T-cell (primary cell): ENCODE data around the gene COBL. TPM values are rescaled to one million over a fixed set of nuclear protein-coding genes. Genes with fewer than 3 reads are reported as not detected.

Experiments used
- ATAC-seq, 4 experiments: fragments of 200-7000 bp in 3 of 4; fragments of 150-1000 bp in 1 of 4; cut with Tn5 transposase; replicated peaks in 1 of 4; 1 replicate in 3 of 4; 2 replicates in 1 of 4; pipeline ENCODE4 v1.10.0; 2021; ENCODE audit warnings: moderate library complexity in 3 of 4, mild to moderate bottlenecking in 2 of 4, moderate number of reproducible peaks in 1 of 4
- CTCF ChIA-PET, 2 donors: fragments of 300-600 bp; sonication (Branson Sonifier 250); formaldehyde crosslinking; loops; one replicate each; lab custom pipeline; 2022; ENCODE audit warnings: antibody characterized with exemption in 2 of 2; lab: Charles Lee
- POLR2A ChIA-PET, 2 donors: fragments of 300-600 bp; sonication (Branson Sonifier 250); formaldehyde crosslinking; loops; one replicate each; lab custom pipeline; 2022; ENCODE audit warnings: antibody characterized with exemption in 2 of 2; lab: Charles Lee
- DNase-seq, 35 experiments: peaks; one replicate each; pipeline versions ENCODE4 v3.0.0 to v3.0.0-alpha.2; 2013 to 2023
- H3K27ac ChIP-seq: one replicate; pipeline ENCODE4 v1.5.1; 2013; ENCODE audit warnings: low read length
- H3K27me3 ChIP-seq, 2 experiments: replicated peaks in 1 of 2; 1 replicate in 1 of 2; 2 replicates in 1 of 2; pipeline versions ENCODE4 v1.6.1 to v1.7.0; 2013; ENCODE audit warnings: low read length in 1 of 2, mixed read lengths in 1 of 2; ENCODE audit not compliant: control insufficient read depth in 2 of 2, insufficient read depth in 2 of 2; ENCODE audit errors: extremely low read depth in 1 of 2
- H3K36me3 ChIP-seq, 2 donors: 1 replicate in 1 of 2; 2 replicates in 1 of 2; pipeline versions ENCODE4 v1.6.1 to v1.7.0; 2013; ENCODE audit warnings: low read length in 1 of 2; ENCODE audit not compliant: control insufficient read depth in 2 of 2, insufficient read depth in 1 of 2; ENCODE audit errors: extremely low read depth in 1 of 2
- H3K4me1 ChIP-seq, 2 experiments: 1 replicate in 1 of 2; 2 replicates in 1 of 2; pipeline versions ENCODE4 v1.6.1 to v1.7.0; 2013; ENCODE audit warnings: low read length in 2 of 2, mixed read lengths in 1 of 2; ENCODE audit not compliant: insufficient read depth in 2 of 2, control insufficient read depth in 1 of 2; ENCODE audit errors: extremely low read depth in 1 of 2
- H3K4me3 ChIP-seq, 2 donors: 1 replicate in 1 of 2; 2 replicates in 1 of 2; pipeline versions ENCODE4 v1.5.1 to v1.7.0; 2013; ENCODE audit warnings: mild to moderate bottlenecking in 2 of 2, low read length in 1 of 2, moderate library complexity in 1 of 2; ENCODE audit not compliant: control insufficient read depth in 1 of 2; ENCODE audit errors: extremely low read depth in 1 of 2
- H3K9me3 ChIP-seq: 2 replicates; pipeline ENCODE4 v1.7.0; 2013
- H3K27ac Mint-ChIP-seq, 2 donors: one replicate each; pipeline ENCODE4 v1.8.0; 2020 to 2021; ENCODE audit warnings: mild to moderate bottlenecking in 2 of 2, mixed read lengths in 2 of 2
- H3K27me3 Mint-ChIP-seq, 2 donors: one replicate each; pipeline ENCODE4 v1.8.0; 2021 to 2022; ENCODE audit warnings: mixed read lengths in 2 of 2
- H3K36me3 Mint-ChIP-seq: one replicate; pipeline ENCODE4 v1.8.0; 2021; ENCODE audit warnings: mixed read lengths
- H3K4me1 Mint-ChIP-seq, 3 donors: one replicate each; pipeline ENCODE4 v1.8.0; 2020 to 2022; ENCODE audit warnings: mixed read lengths in 3 of 3, mild to moderate bottlenecking in 1 of 3
- H3K4me3 Mint-ChIP-seq, 3 donors: one replicate each; pipeline ENCODE4 v1.8.0; 2020 to 2022; ENCODE audit warnings: mild to moderate bottlenecking in 3 of 3, mixed read lengths in 3 of 3, moderate library complexity in 3 of 3
- H3K9me3 Mint-ChIP-seq, 3 donors: one replicate each; pipeline ENCODE4 v1.8.0; 2020 to 2022; ENCODE audit warnings: mixed read lengths in 3 of 3
- WGBS: methylation state at CpG from one replicate; pipeline ENCODE4 v1.1.5; 2013; ENCODE audit warnings: missing lambda C conversion rate; ENCODE audit not compliant: insufficient coverage; 5-methylcytosine and 5-hydroxymethylcytosine counted together
- total RNA-seq, 35 experiments: library from RNA in 6 of 35; stranded (reverse) in 6 of 35; fragments of 120-200 nt in 1 of 35; gene quantifications; one replicate each; pipeline versions ENCODE4 v1.2.1 to v1.2.4 and lab custom pipeline; 2013 to 2026

COBL gene
- total RNA-seq, 5 donors from 2014 or later (not counting 1 experiment from before 2014, with no cell fraction given) = 0.07 to 0.26 (median 0.17) TPM; not detected in 1

GRCh38 chr7:51274001-51274400 is 42.6 kb downstream of the COBL start:
- Histone ChIP-seq H3K4me1 (no peaks in the 10 kb centered on the region), H3K36me3 (no peaks in the 10 kb centered on the region), H3K27ac (no peak overlapping the region), H3K4me3 (no peak overlapping the region), H3K27me3 (no peaks in the 10 kb centered on the region), H3K9me3 (no peaks in the 10 kb centered on the region)
- WGBS = 85% methylated on average over 10 of the region's 10 CpGs
- H3K4me3 Mint-ChIP-seq = no peak overlapping the region
- no peaks in the 10 kb centered on the region for H3K36me3 Mint-ChIP-seq
- no peak overlapping the region for H3K27ac Mint-ChIP-seq
- POLR2A ChIA-PET = no interaction called here
- H3K27me3 Mint-ChIP-seq = peaks cover 4 to 10% of the 10 kb centered on the region in 2 donors
- no peaks in the 10 kb centered on the region for H3K4me1 Mint-ChIP-seq
- no peaks in the 10 kb centered on the region for H3K9me3 Mint-ChIP-seq
- ATAC-seq (no peak), DNase-seq (no peak)
- CTCF ChIA-PET = no interaction called here

DNA sequence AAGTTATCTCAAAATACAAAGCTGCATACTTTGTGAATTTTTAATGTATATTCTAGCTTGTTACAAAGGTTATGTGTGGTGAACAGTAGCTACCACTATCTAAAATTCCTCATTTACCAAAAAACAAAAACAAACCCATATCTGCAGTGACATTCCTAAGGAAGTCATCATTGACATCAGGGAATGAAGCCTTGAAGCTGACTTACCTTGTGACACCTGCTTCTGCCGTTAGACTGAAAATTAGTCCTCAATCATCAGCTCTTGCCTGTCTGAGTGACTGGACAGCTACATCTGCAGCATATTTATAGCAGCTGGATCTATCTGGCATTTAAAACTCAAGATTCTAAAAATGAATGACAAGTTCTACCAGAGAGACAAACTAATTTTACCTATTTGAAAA is 43.2 kb downstream of the COBL start:
- CTCF ChIA-PET = interaction anchor here in 1 of 2 donors (0.6 to 0.7 kb wide), 2 partner anchors 10 to 60 kb away, joined by 3 to 4 read pairs; no protein-coding TSS in a partner anchor
- no peak overlapping the region for H3K27ac ChIP-seq
- H3K36me3 Mint-ChIP-seq = no peaks in the 10 kb centered on the region
- H3K4me3 Mint-ChIP-seq = no peak overlapping the region
- DNase-seq = no peak
- no peaks in the 10 kb centered on the region for H3K27me3 ChIP-seq
- 88% methylated on average over 1 of the region's 1 CpG for WGBS
- H3K9me3 ChIP-seq = no peaks in the 10 kb centered on the region
- H3K27ac Mint-ChIP-seq = no peak overlapping the region
- no peaks in the 10 kb centered on the region for H3K9me3 Mint-ChIP-seq
- ATAC-seq = no peak
- H3K4me1 ChIP-seq = no peaks in the 10 kb centered on the region
- POLR2A ChIA-PET = interaction anchor here in 1 of 2 donors (0.7 kb wide), 1 partner anchor 40 kb away, joined by 4 read pairs; no protein-coding TSS in a partner anchor
- H3K36me3 ChIP-seq = no peaks in the 10 kb centered on the region
- no peaks in the 10 kb centered on the region for H3K4me1 Mint-ChIP-seq
- peaks cover 4 to 10% of the 10 kb centered on the region in 2 donors for H3K27me3 Mint-ChIP-seq
- no peak overlapping the region for H3K4me3 ChIP-seq

DNA sequence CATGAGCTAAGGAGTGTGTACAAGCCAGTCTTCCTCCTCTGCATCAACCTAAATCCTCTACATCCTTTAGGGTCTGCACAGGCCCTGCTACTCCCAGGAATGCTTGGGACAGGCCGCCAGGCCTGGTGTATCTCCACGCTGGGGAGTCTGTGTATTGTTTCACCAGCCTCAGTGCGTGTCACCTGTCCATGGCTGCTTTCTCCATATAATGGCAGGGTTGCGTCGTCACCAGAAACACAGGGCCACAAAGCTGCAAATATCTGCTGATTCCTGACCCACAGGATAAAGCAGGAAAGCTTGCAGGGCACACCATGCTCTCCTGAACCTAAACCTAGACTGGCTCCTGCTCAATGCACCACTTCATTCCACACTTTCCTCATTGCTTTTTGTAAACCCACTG is 45.6 kb downstream of the COBL start:
- 83% methylated on average over 5 of the region's 5 CpGs for WGBS
- Histone ChIP-seq H3K27me3 (no peaks in the 10 kb centered on the region), H3K36me3 (no peaks in the 10 kb centered on the region), H3K27ac (no peak overlapping the region), H3K4me1 (no peaks in the 10 kb centered on the region), H3K9me3 (no peaks in the 10 kb centered on the region), H3K4me3 (no peak overlapping the region)
- no peak overlapping the region for H3K4me3 Mint-ChIP-seq
- no peak overlapping the region for H3K27ac Mint-ChIP-seq
- POLR2A ChIA-PET = no interaction called here
- no peak for DNase-seq
- CTCF ChIA-PET = no interaction called here
- no peaks in the 10 kb centered on the region for H3K9me3 Mint-ChIP-seq
- peaks cover 4 to 6% of the 10 kb centered on the region in 2 donors for H3K27me3 Mint-ChIP-seq
- H3K4me1 Mint-ChIP-seq = no peaks in the 10 kb centered on the region
- no peaks in the 10 kb centered on the region for H3K36me3 Mint-ChIP-seq
- ATAC-seq = no peak

GRCh38 chr7:51269911-51270310 is 46.7 kb downstream of the COBL start:
- Mint-ChIP-seq H3K4me3 (no peak overlapping the region), H3K36me3 (no peaks in the 10 kb centered on the region), H3K4me1 (no peaks in the 10 kb centered on the region), H3K9me3 (no peaks in the 10 kb centered on the region), H3K27ac (no peak overlapping the region), H3K27me3 (peaks cover 3 to 4% of the 10 kb centered on the region in 2 donors)
- H3K36me3 ChIP-seq = no peaks in the 10 kb centered on the region
- ATAC-seq (no peak), DNase-seq (no peak)
- ChIA-PET POLR2A (no interaction called here), CTCF (no interaction called here)
- H3K4me1 ChIP-seq = no peaks in the 10 kb centered on the region
- no peaks in the 10 kb centered on the region for H3K9me3 ChIP-seq
- H3K27ac ChIP-seq = no peak overlapping the region
- WGBS = 94% methylated on average over 2 of the region's 5 CpGs
- H3K4me3 ChIP-seq = no peak overlapping the region
- no peaks in the 10 kb centered on the region for H3K27me3 ChIP-seq

DNA sequence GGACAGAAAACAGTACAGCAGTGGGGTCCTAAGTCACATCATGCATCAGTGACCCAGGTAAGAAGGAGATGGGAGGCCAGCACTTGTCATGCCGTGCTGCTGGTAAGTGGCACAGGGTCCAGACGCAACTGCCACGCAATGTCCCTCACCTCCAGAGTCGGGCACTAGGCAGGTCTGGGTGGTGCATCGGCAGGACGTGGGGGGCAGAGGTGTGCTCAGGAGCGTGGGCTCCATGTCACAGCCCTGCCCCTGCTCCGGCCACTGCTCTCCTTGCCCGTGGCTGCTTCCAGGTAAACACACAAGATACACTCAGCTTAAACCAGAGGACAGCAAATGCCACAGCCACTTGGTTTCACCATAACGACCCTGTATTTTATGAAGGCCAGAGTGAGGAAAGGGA is 47.3 kb downstream of the COBL start:
- Histone ChIP-seq H3K4me3 (no peak overlapping the region), H3K9me3 (no peaks in the 10 kb centered on the region), H3K4me1 (no peaks in the 10 kb centered on the region), H3K36me3 (no peaks in the 10 kb centered on the region), H3K27me3 (no peaks in the 10 kb centered on the region), H3K27ac (no peak overlapping the region)
- Mint-ChIP-seq H3K27ac (no peak overlapping the region), H3K9me3 (no peaks in the 10 kb centered on the region), H3K36me3 (no peaks in the 10 kb centered on the region), H3K4me1 (no peaks in the 10 kb centered on the region), H3K27me3 (peaks cover 3 to 4% of the 10 kb centered on the region in 2 donors), H3K4me3 (no peak overlapping the region)
- ChIA-PET POLR2A (no interaction called here), CTCF (interaction anchor here in 1 of 2 donors (0.7 kb wide), 1 partner anchor 675 kb away, joined by 5 read pairs; no protein-coding TSS in a partner anchor)
- 90% methylated on average over 7 of the region's 10 CpGs for WGBS
- no peak for ATAC-seq
- no peak for DNase-seq

DNA sequence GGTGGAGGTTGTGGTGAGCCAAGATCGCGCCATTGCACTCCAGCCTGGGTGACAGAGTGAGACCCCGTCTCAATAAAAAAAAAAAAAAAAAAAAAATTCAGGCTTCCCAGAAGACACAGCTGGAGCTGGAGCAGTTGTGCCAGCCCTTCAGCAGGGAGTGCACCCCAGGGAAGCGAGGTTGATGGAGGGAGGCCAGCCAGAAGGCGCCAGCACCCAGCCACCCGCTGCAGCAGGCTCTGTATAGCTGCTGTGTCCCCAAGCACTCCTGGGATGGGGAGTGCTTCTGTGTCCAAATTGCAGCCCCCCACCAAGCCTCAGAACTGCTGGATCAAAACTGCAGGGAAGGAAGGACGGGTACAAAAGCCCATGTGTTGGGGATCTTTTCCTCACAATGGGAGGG is 47.8 kb downstream of the COBL start:
- Mint-ChIP-seq H3K27me3 (peaks cover 0 to 3% of the 10 kb centered on the region in 2 donors), H3K36me3 (no peaks in the 10 kb centered on the region), H3K4me3 (no peak overlapping the region), H3K9me3 (no peaks in the 10 kb centered on the region), H3K4me1 (no peaks in the 10 kb centered on the region), H3K27ac (no peak overlapping the region)
- Histone ChIP-seq H3K27ac (no peak overlapping the region), H3K4me1 (no peaks in the 10 kb centered on the region), H3K36me3 (no peaks in the 10 kb centered on the region), H3K4me3 (no peak overlapping the region), H3K27me3 (no peaks in the 10 kb centered on the region), H3K9me3 (no peaks in the 10 kb centered on the region)
- CTCF ChIA-PET = interaction anchor here in 1 of 2 donors (0.7 kb wide), 1 partner anchor 675 kb away, joined by 5 read pairs; no protein-coding TSS in a partner anchor
- ATAC-seq (no peak), DNase-seq (no peak)
- POLR2A ChIA-PET = interaction anchor here in 1 of 2 donors (0.6 kb wide), 1 partner anchor 1262 kb away, joined by 3 read pairs; no protein-coding TSS in a partner anchor
- WGBS = 100% methylated on average over 1 of the region's 7 CpGs
